HCT116 (cell line): ENCODE results near the gene COL1A1. TPM values are rescaled to one million over a fixed set of nuclear protein-coding genes. Genes with fewer than 3 reads are reported as not detected.

Experiments used
- ATAC-seq: fragments of 200-7000 bp; cut with Tn5 transposase; 2 replicates; pipeline ENCODE4 v1.9.1; 2020; ENCODE audit warnings: mild to moderate bottlenecking, moderate library complexity
- Bru-seq: library from RNA; stranded (reverse); fragments of 400-500 nt; gene quantifications from one replicate; lab custom pipeline; 2021; lab: Mats Ljungman, UMichigan
- BruChase-seq, 2 experiments: library from RNA; stranded (reverse); fragments of 400-500 nt; gene quantifications; one replicate each; lab custom pipeline; 2021; lab: Mats Ljungman, UMichigan
- BruUV-seq: library from RNA; stranded (reverse); fragments of 400-500 nt; replicated peaks from 2 replicates; lab custom pipeline; 2021; lab: Mats Ljungman, UMichigan
- CTCF ChIA-PET: fragments of 300-600 bp; sonication (Branson Sonifier 250); formaldehyde crosslinking; loops from one replicate; lab custom pipeline; 2021; ENCODE audit warnings: antibody characterized with exemption; lab: Charles Lee
- POLR2A ChIA-PET: fragments of 300-600, 350-600 bp; sonication (Branson Sonifier 250); formaldehyde crosslinking; loops from one replicate; lab custom pipeline; 2021; ENCODE audit warnings: antibody characterized with exemption; lab: Charles Lee
- RAD21 ChIA-PET, 2 experiments: fragments of 300-600 bp; sonication (Branson Sonifier 250); formaldehyde crosslinking; loops; one replicate each; lab custom pipeline; 2023; ENCODE audit warnings: low total read pairs in 2 of 2; ENCODE audit not compliant: uncharacterized antibody in 2 of 2, unreplicated experiment in 2 of 2, low non-redundant PET in 1 of 2; lab: Charles Lee
- DNase-seq: peaks from one replicate; pipeline ENCODE4 v3.0.0-alpha.2; 2010; ENCODE audit warnings: low read depth, low spot score
- H2AFZ ChIP-seq: fragments of 200-600 bp; shearing (Covaris generic), sonication (generic); 2 replicates; pipeline ENCODE4 v1.6.1; 2017; ENCODE audit warnings: low read depth, mixed run types, mixed read lengths, antibody characterized with exemption, low read length; ENCODE audit not compliant: poor library complexity, severe bottlenecking
- H3K27ac ChIP-seq: 2 replicates; pipeline ENCODE4 v1.5.1; 2012; ENCODE audit warnings: low read depth, low read length
- H3K27me3 ChIP-seq: fragments of 200-600 bp; sonication (generic); 2 replicates; pipeline ENCODE4 v1.6.1; 2016; ENCODE audit warnings: mixed run types, low read length, mixed read lengths; ENCODE audit not compliant: insufficient read depth
- H3K36me3 ChIP-seq, 2 experiments: fragments of 200-500 bp in 1 of 2; fragments of 200-600 bp in 1 of 2; sonication (Bioruptor generic) in 1 of 2; sonication (generic) in 1 of 2; 2 replicates each; pipeline versions ENCODE4 v1.5.1 to v1.6.1; 2014 to 2016; ENCODE audit warnings: low read length in 2 of 2, inconsistent platforms in 1 of 2, mixed read lengths in 1 of 2, mixed run types in 1 of 2; ENCODE audit not compliant: insufficient read depth in 2 of 2, control insufficient read depth in 1 of 2
- H3K4me1 ChIP-seq, 2 experiments: fragments of 200-600 bp in 1 of 2; sonication (generic) in 1 of 2; 2 replicates each; pipeline versions ENCODE4 v1.5.1 to v1.6.1; 2012 to 2017; ENCODE audit warnings: low read length in 2 of 2, inconsistent platforms in 1 of 2, mild to moderate bottlenecking in 1 of 2, mixed read lengths in 1 of 2, mixed run types in 1 of 2, moderate library complexity in 1 of 2; ENCODE audit not compliant: insufficient read depth in 2 of 2, control insufficient read depth in 1 of 2
- H3K4me2 ChIP-seq: fragments of 200-600 bp; sonication (generic); 2 replicates; pipeline ENCODE4 v1.6.1; 2017; ENCODE audit warnings: mixed run types, low read length, mixed read lengths
- H3K4me3 ChIP-seq, 2 experiments: fragments of 200-600 bp in 1 of 2; sonication (generic) in 1 of 2; replicated peaks in 1 of 2; 2 replicates each; pipeline ENCODE4 v1.5.1; 2011 to 2016; ENCODE audit warnings: low read length in 2 of 2, control low read depth in 1 of 2, low read depth in 1 of 2, mild to moderate bottlenecking in 1 of 2, mixed read lengths in 1 of 2, mixed run types in 1 of 2
- H3K79me2 ChIP-seq: fragments of 200-600 bp; sonication (generic); 2 replicates; pipeline ENCODE4 v1.6.1; 2017; ENCODE audit warnings: mild to moderate bottlenecking, mixed run types, low read length, moderate library complexity, mixed read lengths; ENCODE audit not compliant: insufficient read depth
- H3K9ac ChIP-seq: fragments of 200-600 bp; sonication (generic); 2 replicates; pipeline ENCODE4 v1.6.1; 2016; ENCODE audit warnings: low read length, mixed read lengths
- H3K9me2 ChIP-seq: fragments of 200-600 bp; sonication (generic), shearing (Covaris generic); 2 replicates; pipeline ENCODE4 v1.6.1; 2017; ENCODE audit warnings: mixed run types, mild to moderate bottlenecking, moderate library complexity; ENCODE audit not compliant: insufficient read depth
- H3K9me3 ChIP-seq, 2 experiments: fragments of 200-500 bp in 1 of 2; fragments of 200-600 bp in 1 of 2; sonication (Bioruptor generic) in 1 of 2; sonication (generic) in 1 of 2; 2 replicates each; pipeline ENCODE4 v1.6.1; 2014 to 2017; ENCODE audit warnings: low read length in 2 of 2, mixed read lengths in 2 of 2, inconsistent platforms in 1 of 2, low read depth in 1 of 2, mild to moderate bottlenecking in 1 of 2, mixed run types in 1 of 2, moderate library complexity in 1 of 2; ENCODE audit not compliant: control insufficient read depth in 1 of 2, insufficient read depth in 1 of 2
- H4K20me1 ChIP-seq: fragments of 200-600 bp; sonication (generic), shearing (Covaris generic); 2 replicates; pipeline ENCODE4 v1.6.1; 2017; ENCODE audit warnings: mixed run types, mild to moderate bottlenecking, moderate library complexity; ENCODE audit not compliant: insufficient read depth
- CEBPB ChIP-seq: IDR thresholded peaks from 2 replicates; pipeline ENCODE4 v1.6.1; 2012; ENCODE audit warnings: low read depth
- ELF1 ChIP-seq: IDR thresholded peaks from 2 replicates; pipeline ENCODE4 v1.6.1; 2012; ENCODE audit warnings: low read depth, borderline replicate concordance
- RAD21 ChIP-seq: IDR thresholded peaks from 2 replicates; pipeline ENCODE4 v1.6.1; 2012; ENCODE audit warnings: low read depth, mild to moderate bottlenecking
- SRF ChIP-seq: IDR thresholded peaks from 2 replicates; pipeline ENCODE4 v1.6.1; 2012; ENCODE audit warnings: low read depth
- intact Hi-C: fragments of 100-400 bp; cut with micrococcal nuclease; formaldehyde crosslinking; loops from 2 replicates; pipeline ENCODE4 v1.10.0; 2022
- long read RNA-seq: library from polyadenylated mRNA; unstranded; transcript quantifications from one replicate; pipeline ENCODE4 v2.0.0, GENCODE V29; 2021; ENCODE audit not compliant: unreplicated experiment
- polyA plus RNA-seq: library from polyadenylated mRNA; unstranded; fragments of >200 nt; gene quantifications from 2 replicates; pipeline ENCODE4 v1.2.1, GENCODE V29; 2012; ENCODE audit warnings: missing spikeins
- total RNA-seq: library from RNA; stranded (reverse); gene quantifications from one replicate; pipeline ENCODE4 v1.2.1, GENCODE V29; 2021; ENCODE audit not compliant: unreplicated experiment

COL1A1 gene
- total RNA-seq (33.6 TPM), Bru-seq, nascent RNA (percentile 59 among the genes with signal in this experiment), BruChase-seq, experiment 1, labeled RNA remaining after a 6-hour chase (percentile 74 among the genes with signal in this experiment), BruChase-seq, experiment 2, labeled RNA remaining after a 2-hour chase (percentile 66 among the genes with signal in this experiment)
- polyA plus RNA-seq: 22.1 and 42.6 TPM in 2 replicates
- long read RNA-seq, partial matches to known transcripts: 15 of 17 reads
- long read RNA-seq, other reads (novel, unspliced or antisense): 2 of 17 reads

GRCh38 chr17:50201276-50201854 lies at the start of gene COL1A1:
Gene COL1A1 (minus strand): TSS chr17:50201631. CDS start chr17:50201513, 118 bp downstream.
- H4K20me1 ChIP-seq: no peaks in the 10 kb centered on the region
- BruUV-seq: no TSS peak
- ATAC-seq: no peak
- no peaks in the 10 kb centered on the region for H3K79me2 ChIP-seq
- ChIA-PET CTCF (interaction anchor here (0.8 to 4.2 kb wide), 11 partner anchors 12 to 196 kb away, joined by 3 to 243 read pairs (median 15); partner anchors contain the start of genes LRRC59 and TMEM92), RAD21 (interaction anchor here (0.8 to 3.0 kb wide), 7 partner anchors 23 to 161 kb away, joined by 3 to 12 read pairs (median 7); partner anchors contain the start of gene TMEM92 (in 1 of the 2))
- peak within 1 kb of the TSS; percentile 99 for H3K4me2 ChIP-seq
- H3K9me2 ChIP-seq: no peaks in the 10 kb centered on the region
- peaks cover 10 to 39% of the 10 kb centered on the region in 2 experiments for H3K4me1 ChIP-seq
- intact Hi-C loops: loop anchor here (2.0 kb wide), 1 partner anchor 277 kb away; the partner anchor contains the start of gene RSAD1
- DNase-seq: no peak
- H3K27me3 ChIP-seq: no peaks in the 10 kb centered on the region
- H3K4me3 ChIP-seq: peak within 1 kb of the TSS; percentile 71 to 75
- H3K9me3 ChIP-seq: no peaks in the 10 kb centered on the region
- TF ChIP-seq SRF: no peak
- TF ChIP-seq, all 23 proteins: peak for 0
- Histone ChIP-seq H2AFZ (peak within 1 kb of the TSS; percentile 81), H3K27ac (peak within 1 kb of the TSS; percentile 45; the same call in 1 of the 2 replicates), H3K36me3 (0 out of 4 replicates have a peak, but pooled peaks cover 0 to 3% of the 10 kb centered on the region in 2 experiments), H3K9ac (peak within 1 kb of the TSS; percentile 68)
- POLR2A ChIA-PET: interaction anchor here (1.0 to 2.8 kb wide), 3 partner anchors 93 to 97 kb away, joined by 3 to 21 read pairs (median 5); no protein-coding TSS in a partner anchor

- no peaks in the 10 kb centered on the region for H3K9me2 ChIP-seq
- H3K36me3 ChIP-seq: no peaks in the 10 kb centered on the region
- no peak overlapping the region for H3K9ac ChIP-seq
- H3K27ac ChIP-seq: no peak overlapping the region
- no TSS peak for BruUV-seq
- DNase-seq (no peak), ATAC-seq (no peak)
- no peaks in the 10 kb centered on the region; a peak in 1 of 4 replicates for H3K9me3 ChIP-seq
- no peaks in the 10 kb centered on the region for H3K4me1 ChIP-seq
- intact Hi-C loops: no loop called here
- TF ChIP-seq RAD21: no peak
- TF ChIP-seq ELF1: no peak
- no peak for TF ChIP-seq CEBPB
- TF ChIP-seq, all 23 proteins: peak for 0
- POLR2A ChIA-PET: no interaction called here
- Histone ChIP-seq H3K79me2 (no peaks in the 10 kb centered on the region), H3K4me2 (no peak overlapping the region), H4K20me1 (no peaks in the 10 kb centered on the region), H3K4me3 (no peak overlapping the region), H3K27me3 (no peaks in the 10 kb centered on the region), H2AFZ (no peak overlapping the region)
- RAD21 ChIA-PET: no interaction called here
- CTCF ChIA-PET: no interaction called here
These were observed 46.8 kb upstream of the COL1A1 start for GRCh38 chr17:50248255-50248654.
